ENCODE data around the gene EPB41L1. TPM values are rescaled to one million over a fixed set of nuclear protein-coding genes. Genes with fewer than 3 reads are reported as not detected.

EPB41L1 gene
- total RNA-seq, 2 experiments from 2014 or later: 1.0 to 2.2 TPM

DNA sequence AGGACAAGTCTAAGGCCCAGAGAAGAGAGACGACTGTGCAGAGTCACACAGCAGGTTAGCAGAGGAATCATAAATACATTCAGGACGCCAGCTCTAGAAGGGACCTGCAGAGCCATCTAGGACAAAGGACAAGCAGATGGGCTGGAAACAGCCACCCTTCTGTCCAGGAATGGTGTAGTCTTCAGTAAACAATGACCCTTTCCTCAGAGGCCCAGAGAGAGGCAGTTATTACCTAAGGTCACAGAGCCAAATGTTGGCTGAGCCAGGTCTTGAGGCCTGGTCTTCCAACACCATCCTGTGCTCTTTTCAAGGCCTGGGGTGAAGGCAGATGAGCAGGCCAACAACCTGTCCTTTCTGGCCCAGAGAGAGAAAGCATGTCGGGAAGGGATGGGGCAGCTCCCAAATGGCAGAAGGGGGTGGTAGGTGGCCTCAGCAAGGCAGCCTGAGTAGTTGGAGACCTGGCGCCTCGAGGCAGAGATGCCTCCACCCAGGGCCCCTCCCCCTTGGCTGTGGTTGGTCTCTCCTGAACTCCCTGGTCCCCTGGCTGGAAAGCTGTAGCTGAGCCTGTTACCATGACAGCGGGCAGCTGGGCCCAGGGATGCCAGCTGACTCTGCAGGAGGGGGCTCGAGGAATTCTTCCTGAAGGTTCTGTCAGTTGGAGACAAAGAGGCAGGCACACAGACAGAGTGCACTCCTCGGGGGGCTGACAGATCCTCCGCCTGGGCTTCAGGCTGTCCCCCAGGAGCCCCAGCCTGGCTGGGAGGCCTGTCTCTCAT is 24.8 kb downstream of the EPB41L1 start:
- TF ChIP-seq, protein P1, sequence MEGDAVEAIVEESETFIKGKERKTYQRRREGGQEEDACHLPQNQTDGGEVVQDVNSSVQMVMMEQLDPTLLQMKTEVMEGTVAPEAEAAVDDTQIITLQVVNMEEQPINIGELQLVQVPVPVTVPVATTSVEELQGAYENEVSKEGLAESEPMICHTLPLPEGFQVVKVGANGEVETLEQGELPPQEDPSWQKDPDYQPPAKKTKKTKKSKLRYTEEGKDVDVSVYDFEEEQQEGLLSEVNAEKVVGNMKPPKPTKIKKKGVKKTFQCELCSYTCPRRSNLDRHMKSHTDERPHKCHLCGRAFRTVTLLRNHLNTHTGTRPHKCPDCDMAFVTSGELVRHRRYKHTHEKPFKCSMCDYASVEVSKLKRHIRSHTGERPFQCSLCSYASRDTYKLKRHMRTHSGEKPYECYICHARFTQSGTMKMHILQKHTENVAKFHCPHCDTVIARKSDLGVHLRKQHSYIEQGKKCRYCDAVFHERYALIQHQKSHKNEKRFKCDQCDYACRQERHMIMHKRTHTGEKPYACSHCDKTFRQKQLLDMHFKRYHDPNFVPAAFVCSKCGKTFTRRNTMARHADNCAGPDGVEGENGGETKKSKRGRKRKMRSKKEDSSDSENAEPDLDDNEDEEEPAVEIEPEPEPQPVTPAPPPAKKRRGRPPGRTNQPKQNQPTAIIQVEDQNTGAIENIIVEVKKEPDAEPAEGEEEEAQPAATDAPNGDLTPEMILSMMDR (IDR thresholded peaks at IDR 0.05): no peak
- intact Hi-C loops (cut with micrococcal nuclease): no loop called here
- Mint-ChIP-seq H3K9me3 (no peaks in the 10 kb centered on the region), H3K36me3 (ENCODE audit: low read depth) (no peaks in the 10 kb centered on the region), H3K4me3 (no peak overlapping the region), H3K27ac (no peak overlapping the region), H3K27me3 (no peaks in the 10 kb centered on the region), H3K4me1 (ENCODE audit: low read depth) (no peaks in the 10 kb centered on the region)
- DNase-seq (no peak), ATAC-seq (no peak)
- CTCF ChIA-PET: no interaction called here
- POLR2A ChIA-PET: no interaction called here

DNA sequence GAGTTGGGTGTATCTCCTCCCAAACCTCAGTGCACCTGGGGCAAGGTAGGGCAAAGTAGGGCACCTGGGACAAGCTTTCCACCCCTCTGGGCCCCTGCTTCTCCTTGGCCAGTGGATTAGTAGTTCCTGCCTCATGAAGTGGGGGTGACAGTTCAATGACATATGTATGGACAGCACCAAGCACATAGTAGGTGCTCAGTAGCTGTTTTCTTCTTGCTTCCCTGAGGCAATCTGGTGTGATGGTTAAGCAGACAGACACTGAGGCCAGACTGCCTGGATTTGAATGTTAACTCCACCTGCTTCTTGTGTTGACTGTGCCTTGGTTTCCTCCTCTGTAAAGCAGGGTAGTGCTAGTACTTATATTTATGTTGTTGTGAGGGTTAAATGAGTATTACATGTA is 25.8 kb downstream of the EPB41L1 start:
- no peaks in the 10 kb centered on the region for H3K27me3 Mint-ChIP-seq
- CTCF ChIA-PET: interaction anchor here (1.0 kb wide), 1 partner anchor 22 kb away, joined by 4 read pairs; no protein-coding TSS in a partner anchor

GRCh38 chr20:36181934-36182603 is 27.5 kb downstream of the EPB41L1 start:
- H3K27me3 Mint-ChIP-seq: no peaks in the 10 kb centered on the region
- TF ChIP-seq, protein P1 (IDR thresholded peaks at IDR 0.05): no peak

More for the DNA sequence above, 25.8 kb downstream of the EPB41L1 start:
- H3K4me3 Mint-ChIP-seq: no peak overlapping the region
- no peak overlapping the region for H3K27ac Mint-ChIP-seq
- POLR2A ChIA-PET: interaction anchor here (1.2 kb wide), 1 partner anchor 25 kb away, joined by 4 read pairs; no protein-coding TSS in a partner anchor
- intact Hi-C loops (cut with micrococcal nuclease): no loop called here
- DNase-seq (no peak), ATAC-seq (no peak)
- TF ChIP-seq, protein P1 (IDR thresholded peaks at IDR 0.05): no peak
- no peaks in the 10 kb centered on the region for H3K36me3 Mint-ChIP-seq (ENCODE audit: low read depth)
- H3K4me1 Mint-ChIP-seq (ENCODE audit: low read depth): no peaks in the 10 kb centered on the region
- no peaks in the 10 kb centered on the region for H3K9me3 Mint-ChIP-seq

DNA sequence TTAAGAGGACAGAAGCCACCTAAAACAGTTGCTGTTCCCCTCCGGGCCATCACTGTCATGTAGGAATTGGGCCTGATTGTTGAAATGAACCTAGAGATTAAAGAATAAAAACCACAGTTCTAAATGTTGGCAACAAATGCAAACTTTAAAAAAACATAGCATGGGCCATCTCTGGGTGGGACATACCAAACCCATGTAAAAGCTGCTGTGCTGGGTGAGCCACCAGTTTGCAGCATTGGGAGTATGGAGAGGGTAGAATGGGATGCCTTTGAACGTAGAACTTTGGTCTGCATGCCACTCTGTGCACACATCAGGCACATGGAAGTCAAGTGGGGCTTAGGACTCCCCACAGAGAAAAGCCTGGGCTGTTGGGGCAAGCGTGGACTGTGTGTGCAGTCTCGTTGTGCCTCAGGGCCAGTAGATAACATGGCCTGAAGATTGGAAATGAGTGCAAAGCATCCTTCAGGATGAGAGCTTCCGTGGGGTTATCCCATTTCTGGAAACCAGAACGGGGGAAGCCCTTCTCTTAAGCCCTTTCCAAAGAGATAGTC is 28.1 kb downstream of the EPB41L1 start:
- ATAC-seq: no peak
- TF ChIP-seq, protein P1 (IDR thresholded peaks at IDR 0.05): no peak
- no peak overlapping the region for H3K4me3 Mint-ChIP-seq
- no peak for DNase-seq
- H3K9me3 Mint-ChIP-seq: no peaks in the 10 kb centered on the region
- ChIA-PET CTCF (interaction anchor here (1.6 kb wide), 1 partner anchor 20 kb away, joined by 5 read pairs; no protein-coding TSS in a partner anchor), POLR2A (no interaction called here)
- intact Hi-C loops (cut with micrococcal nuclease): no loop called here
- no peaks in the 10 kb centered on the region for H3K4me1 Mint-ChIP-seq (ENCODE audit: low read depth)
- H3K36me3 Mint-ChIP-seq (ENCODE audit: low read depth): no peaks in the 10 kb centered on the region
- H3K27me3 Mint-ChIP-seq: no peaks in the 10 kb centered on the region
- H3K27ac Mint-ChIP-seq: no peak overlapping the region

More at GRCh38 chr20:36181934-36182603, 27.5 kb downstream of the EPB41L1 start:
- Mint-ChIP-seq H3K9me3 (no peaks in the 10 kb centered on the region), H3K4me3 (no peak overlapping the region), H3K36me3 (ENCODE audit: low read depth) (no peaks in the 10 kb centered on the region), H3K4me1 (ENCODE audit: low read depth) (no peaks in the 10 kb centered on the region), H3K27ac (no peak overlapping the region)
- DNase-seq (no peak), ATAC-seq (no peak)
- intact Hi-C loops (cut with micrococcal nuclease): no loop called here
- ChIA-PET POLR2A (no interaction called here), CTCF (interaction anchor here (1.6 kb wide), 1 partner anchor 21 kb away, joined by 5 read pairs; no protein-coding TSS in a partner anchor)
